Inferior parietal cortex (tissue), 1 donor: Measurements from ENCODE around the gene STAMBP.
A peak's percentile ranks its signal among the peaks of the same experiment; 100 is the strongest.
"Not testable (repeated sequence)": the region's sequence is repeated elsewhere in the genome, so short reads cannot be mapped to it uniquely, and the experiment has no call there.

Experiments
- DNase-seq: peaks from one replicate; pipeline ENCODE4 v3.0.0-alpha.2; 2016; ENCODE audit errors: extremely low spot score

Gene STAMBP

DNA sequence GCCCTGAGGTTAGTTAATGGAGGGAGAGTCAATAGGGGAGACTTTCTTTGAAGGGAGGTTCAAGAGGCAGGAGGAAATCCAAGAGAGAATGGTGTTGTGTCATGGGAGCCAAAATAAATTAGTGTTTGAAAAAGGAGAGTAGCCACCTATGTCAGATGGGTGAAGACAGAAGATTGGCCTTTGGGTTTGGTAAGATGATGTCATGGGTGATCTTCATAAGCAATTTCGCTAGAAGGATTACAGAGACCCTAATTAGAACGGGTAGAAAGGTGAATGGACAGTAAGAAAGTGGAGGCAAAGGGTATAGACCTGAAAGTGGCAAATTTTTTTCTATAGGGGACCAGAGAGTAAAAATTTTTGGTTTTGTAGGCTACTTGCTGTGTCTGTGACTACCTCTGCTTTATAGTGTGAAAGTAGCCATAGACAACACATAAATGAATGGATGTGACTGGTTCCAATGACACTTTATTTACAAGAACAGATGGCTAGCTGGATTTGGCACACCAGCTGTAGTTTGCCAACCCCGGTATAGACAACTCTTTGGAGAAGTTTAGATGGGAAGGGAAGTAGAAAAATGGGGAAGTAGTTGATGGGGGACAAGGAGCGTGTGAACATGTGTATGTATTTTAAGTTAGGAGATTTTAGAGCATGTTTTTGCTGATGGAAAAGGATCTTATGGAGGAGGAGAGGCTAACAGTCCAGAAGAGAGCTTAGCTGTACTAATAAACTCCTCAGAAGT lies 9.3 kb downstream of the STAMBP start:
- peak; percentile 27 for DNase-seq

DNA sequence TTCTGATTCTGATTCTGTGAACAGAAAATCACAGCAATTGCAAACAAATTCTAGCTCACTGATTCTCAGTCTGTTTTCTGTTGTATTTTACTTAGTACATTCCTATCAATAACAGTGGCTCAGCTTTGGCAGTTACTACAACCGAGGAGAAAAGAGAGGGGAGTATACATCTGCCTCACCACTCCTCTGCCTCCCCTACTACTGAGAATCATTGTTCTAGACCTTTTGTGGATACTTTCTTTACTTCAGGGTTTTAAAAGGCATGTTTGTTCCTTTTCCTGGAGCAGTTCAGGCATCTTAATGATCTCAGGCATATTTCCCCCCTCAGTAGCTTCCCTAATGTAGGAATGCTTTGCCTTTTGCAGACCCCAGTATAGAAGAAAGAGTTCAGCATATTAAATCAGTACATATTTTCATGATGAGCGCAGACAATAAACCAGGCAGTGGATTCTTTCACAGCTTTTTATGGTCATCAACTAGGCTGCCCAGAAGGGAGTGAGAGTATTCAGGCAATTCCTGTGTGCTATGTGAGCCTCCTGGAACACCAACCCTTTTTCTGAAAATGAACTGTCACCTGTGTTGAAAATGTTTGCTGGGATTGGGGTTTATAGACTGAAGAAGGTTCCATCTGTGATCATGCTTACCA lies 10.3 kb downstream of the STAMBP start:
- DNase-seq: no peak

DNA sequence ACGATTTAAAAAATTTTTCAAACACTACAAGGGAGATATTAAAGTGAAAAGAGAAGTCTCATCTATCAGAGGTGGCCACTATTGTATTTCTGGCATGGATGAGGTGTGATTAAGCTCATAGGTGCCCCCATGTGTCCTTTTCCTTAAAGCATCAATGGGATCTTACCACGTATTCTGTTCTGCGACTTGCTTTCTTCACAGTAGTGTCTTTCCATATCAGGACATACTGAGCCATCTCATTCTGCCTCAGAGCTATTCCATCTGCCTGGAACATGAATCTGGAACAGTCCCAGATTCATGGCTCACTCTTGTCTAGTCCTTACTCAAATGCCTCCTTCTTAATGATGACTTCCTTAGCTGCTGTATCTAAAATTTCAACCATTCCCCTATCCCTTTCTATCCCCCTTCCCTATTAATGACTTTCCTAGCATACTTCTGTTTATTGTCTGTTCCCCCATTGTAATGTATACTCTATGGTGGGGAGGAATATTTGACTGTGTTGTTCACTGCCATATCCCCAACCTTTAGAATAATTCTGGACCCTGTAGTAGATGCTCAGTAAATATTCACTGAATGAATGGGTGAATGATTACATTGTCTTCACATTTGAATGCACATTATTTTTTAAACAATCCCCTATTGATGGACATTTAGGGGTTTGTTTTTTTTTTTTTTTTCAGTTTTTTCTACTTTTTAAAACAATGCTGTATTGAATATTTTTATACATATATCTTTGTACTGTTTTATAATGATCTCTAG lies 11.1 kb downstream of the STAMBP start:
- DNase-seq: peak; percentile 43

DNA sequence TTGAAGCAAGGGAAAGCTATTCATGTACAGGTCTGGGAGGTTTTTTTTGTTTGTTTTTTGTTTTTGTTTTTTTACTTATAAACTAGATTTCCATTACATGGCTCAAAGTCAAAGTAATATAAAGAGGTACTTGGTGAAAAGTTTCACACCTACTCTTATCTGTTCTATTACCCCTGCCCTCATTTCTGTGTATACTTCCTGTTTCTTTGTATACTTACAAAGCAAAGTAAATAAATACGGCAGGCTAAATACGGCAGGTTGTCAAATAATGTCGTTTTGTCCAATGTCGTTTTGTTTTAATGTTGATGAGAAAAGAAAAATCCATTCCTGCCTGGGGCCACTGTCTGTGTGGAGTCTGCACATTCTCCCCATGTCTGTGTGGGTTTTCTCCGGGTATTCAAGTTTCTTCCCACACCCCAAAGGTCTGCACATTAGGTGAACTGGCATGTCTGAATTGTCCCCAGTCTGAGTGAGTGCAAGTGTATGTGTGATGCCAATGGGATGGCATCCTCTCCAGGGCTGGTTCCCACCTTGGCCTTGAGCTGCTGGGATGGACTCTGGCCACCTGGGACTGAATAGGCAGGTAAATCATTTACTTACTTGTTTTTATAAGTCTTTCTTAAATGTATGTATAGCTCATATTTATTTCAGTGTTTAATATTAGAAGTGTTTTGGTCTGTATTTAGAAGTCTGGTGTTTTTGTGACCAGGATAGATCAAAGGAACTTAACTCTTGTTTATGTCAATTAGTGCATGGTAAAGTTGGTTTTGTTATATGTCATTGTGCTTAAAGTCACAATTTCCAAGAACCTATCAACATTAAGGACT lies 13.4 kb downstream of the STAMBP start:
- no peak for DNase-seq

DNA sequence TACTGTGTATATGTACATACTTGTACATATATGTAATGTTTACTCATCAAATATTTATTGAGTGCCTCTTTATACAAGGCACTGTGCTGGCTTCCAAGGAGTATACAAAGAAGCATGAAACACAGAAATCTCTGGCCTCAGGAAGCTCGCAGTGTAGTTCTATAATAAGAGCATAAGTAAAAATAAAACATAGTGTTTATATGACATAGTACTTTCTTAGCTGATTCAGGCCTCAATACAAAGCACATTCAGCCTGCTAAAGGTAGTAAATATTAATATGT lies 13.9 kb downstream of the STAMBP start:
- no peak for DNase-seq

DNA sequence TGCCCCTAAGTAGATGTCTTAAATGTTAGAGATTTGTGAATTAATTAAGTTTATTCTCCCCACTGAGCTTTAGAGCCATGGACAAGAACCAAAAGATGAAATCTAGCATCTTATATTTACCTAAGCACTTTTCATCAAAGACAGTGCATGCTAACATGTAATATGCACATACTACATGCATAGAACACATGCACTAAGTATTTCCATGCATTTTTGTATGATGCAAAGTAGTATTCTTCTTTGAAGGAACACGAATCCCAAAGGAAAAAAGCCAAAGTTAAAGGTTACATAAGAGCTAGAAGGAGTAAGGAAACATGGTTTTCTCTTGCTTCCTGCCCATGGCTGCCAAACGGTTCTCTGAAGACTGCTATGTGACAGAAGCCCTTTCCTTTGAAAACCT lies 15.3 kb downstream of the STAMBP start:
- DNase-seq: no peak

DNA sequence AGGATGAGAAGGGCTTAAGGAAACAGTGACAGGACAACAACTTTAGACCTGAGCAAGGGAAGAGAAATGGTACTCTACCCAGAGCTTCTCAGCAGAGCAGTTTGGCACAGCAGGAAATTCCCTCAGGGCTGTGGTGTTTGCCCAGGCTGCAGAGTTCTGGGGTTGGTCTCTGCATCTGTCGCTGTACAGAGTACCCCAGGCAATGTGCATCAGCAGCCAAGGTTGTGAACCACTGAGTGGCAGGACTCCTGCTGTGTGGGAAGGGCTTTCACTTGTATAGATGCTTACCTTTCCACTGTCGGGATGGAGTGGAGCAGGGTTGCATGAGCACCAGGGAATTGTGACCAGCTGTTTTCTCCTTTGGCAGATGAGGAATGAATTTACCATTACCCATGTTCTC lies 21.2 kb downstream of the STAMBP start:
- DNase-seq: no peak

DNA sequence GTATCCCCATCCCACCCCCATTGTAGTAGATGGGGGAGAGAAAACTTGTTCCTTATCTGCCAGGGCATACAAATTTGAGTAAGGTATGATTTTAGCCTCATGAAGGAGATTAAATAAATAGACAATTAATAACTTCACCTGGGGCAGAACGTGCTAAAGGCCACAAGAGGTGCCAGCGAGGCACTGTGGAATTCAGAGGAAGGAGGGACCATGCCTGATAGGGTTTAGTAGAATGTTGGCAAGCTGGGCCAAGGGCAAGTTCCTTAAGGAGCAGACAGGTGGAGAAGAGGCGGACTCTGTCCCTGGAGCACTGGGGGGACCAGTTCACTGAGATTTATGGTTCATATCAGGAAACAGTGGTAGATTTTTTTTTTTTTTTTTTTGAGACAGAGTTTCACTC lies 22.5 kb downstream of the STAMBP start:
- no peak for DNase-seq

DNA sequence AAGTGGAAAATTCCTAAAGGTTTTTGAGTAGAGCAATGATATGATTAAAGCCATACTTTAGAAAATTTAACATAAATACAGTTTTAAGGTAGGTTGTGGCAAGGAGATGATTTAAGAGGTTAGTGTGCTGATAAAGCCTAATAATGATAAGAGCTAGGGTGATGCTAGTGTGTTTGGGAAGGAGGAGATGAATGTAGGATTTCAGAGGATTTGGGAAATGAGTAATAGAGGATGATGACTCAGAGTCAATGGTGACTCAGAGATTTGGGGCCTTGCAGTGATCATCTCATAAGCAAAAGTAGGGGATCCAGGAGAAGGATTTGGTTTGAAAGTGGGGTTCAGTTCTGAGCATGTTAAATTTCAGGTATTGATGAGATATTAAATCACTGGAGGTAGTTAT lies 23.3 kb downstream of the STAMBP start:
- DNase-seq: no peak

DNA sequence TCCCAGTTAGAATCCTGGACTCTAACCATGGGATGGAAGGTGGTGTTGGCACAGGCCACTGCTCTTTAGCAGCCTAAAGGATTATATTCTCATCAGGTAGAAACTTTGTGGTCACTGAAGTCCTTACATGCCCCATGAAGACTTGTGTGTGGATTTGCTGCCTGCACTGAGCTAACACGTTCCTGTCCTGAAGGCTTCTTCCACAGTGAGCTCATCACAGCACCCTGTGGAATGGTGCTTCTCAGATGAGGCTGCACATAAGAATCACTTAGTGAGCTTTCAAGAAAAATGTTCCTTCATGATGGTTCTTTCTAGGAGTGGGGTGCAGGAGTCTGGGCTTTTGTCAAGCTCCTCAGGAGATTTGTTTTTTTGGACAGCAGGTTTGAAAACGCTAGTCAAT lies 26.8 kb downstream of the STAMBP start:
- no peak for DNase-seq

DNA sequence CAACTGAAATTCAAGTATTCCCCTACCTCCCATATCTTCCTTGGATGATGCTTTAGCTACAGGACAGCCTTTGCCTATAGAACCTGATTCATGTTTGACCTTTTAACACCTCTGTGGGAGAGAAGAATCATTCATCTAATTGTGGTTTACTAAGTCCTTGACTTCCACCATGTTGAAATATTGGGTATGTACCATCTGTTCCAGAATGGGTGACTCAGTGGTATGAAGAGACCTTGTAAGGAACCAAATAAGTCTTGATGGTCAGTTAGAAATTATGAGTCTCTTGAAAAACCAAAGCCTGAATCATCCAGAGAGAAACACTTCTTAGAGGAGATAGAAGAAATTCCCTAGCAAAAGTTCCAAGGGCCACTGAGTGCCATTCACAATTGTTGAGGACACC lies 27.5 kb downstream of the STAMBP start:
- no peak for DNase-seq

DNA sequence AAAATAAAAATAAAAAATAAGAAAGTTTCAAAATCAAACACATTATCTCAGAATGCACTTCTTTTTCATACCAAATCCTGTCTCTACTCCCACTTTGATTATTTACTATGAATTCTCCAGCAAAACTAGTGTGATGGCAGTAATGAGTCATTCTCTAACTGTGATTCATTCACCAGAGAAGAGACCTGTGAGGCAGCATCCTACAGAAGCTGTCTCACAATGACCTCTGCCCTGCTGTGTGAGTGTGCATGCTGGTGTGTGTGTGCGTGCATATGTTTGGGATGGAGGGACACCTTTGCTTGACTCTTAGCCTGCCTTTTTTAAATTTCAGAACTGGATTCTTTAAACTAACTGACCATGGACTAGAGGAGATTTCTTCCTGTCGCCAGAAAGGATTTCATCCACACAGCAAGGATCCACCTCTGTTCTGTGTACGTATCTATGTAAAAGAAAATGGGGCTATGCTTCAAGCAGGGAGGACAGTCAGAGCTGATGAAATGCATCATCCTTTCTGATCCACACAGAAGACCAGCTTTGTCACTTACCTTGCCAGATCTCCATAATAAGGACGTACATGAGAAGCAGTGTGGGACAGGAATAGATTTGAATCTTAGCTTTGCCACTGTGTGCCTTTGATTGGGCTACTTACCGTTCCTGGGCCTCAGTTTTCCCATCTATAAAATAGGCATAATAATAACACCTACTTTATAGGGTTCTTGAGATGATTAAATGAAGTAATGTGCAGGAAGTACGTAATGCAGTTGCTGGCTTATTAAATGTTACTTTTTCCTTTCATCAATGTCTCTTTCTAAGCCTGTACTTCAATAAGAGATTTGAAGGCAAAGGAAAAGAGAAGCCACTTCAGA lies 31.2 kb downstream of the STAMBP start:
- no peak for DNase-seq

DNA sequence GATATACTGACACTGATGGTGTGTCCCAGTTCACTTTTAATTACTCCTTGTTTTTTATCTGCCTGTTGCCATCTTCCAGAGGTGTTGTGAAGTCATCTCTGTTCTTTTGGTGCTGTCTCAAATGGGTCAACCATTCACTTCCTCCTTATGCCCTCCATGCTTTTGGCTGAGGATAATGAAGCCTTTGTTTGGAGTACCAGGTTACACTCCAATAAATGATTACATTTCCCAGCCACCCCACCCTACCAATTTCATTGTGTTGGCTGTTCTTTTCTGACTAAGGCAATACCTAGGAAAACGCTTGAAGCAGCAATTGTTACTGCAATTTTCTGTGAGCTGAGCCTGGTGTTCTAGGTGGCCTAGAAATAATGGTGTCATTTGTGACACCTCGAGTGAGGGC lies 34.2 kb downstream of the STAMBP start:
- DNase-seq: no peak

DNA sequence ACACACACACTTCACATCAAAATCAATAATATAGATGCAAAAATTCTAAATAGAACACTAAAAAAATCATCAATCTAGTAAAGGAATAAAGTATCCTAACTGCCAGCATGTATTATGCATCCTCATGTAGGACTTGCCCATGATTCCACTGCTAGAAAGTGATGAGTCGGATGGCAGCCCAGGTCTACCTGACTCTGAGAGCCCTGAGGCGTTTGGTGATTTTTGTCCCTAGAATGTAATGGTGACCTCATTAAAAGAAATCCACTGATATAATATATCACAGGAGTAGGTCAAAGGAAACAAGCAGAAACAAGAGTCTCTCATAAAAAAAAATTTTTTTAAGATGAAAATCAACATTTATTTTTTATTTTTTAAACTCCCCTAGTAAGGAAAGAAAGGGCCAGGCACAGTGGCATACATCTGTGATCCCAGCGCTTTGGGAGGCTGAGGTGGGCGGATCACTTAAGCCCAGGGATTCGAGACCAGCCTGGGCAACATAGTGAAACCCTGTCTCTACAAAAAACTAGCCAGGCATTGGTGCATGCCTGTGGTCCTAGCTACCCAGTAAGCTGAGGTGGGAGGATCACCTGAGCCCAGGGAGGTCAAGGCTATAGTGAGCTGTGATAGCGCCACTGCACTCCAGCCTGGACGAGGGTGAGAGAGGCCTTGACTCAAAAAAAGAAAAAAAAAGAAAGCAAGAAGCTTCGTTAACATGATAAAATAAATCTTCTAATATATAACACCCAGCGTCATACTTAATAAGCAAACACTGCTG lies 39.6 kb downstream of the STAMBP start:
- no peak for DNase-seq

DNA sequence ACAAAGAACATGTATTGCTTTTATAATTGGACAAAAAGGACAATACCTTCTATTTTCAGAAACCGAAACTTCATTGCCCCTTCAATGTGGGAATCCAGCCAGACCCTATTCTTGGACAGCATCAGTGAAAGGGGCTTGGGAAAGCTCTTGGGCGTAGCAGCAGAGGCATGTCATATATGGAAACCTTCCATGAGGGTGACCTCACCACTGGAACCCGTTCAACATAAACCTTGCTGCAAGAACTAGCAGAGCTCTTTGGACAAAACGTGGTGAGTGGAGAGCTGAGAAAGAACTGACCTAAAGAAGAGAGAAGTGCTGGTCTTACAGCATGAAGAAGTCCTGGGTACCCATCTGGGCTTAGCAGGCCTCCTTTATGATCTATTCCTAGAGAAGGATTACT lies 41.3 kb downstream of the STAMBP start:
- DNase-seq: peak; percentile 17

DNA sequence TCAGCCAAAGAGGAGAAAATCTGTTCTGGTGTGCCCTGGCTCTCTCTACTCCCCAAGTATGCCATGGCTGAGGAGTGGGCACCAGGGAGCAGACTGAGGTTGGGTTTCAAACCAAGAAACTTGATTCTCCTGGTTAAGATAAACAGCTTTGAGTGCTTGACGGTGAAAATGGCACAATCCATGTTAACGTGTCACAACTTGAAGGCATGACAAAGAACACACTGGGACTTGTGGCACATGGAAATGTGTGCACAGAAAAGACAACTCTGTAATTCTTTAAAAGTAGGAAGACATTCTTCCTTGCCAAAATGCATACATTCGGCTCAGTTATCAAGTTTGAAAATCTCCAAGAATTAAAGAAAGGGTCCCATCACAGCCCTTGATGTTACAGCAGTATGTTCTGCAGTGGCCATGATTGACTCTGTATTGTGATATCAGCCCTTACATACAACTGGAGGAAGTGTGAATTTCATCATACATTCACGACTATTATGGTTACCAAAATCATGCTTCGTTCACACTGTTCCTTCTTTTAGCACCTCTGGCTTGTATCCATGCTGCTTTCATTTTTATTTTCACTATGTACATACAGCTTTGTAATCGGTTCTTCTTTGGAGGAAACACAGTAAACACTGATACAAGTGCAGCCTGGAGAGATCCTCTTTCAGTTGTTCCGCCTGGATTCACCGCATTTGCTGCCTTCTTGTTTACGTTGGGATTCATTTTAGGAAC lies 48.5 kb downstream of the STAMBP start:
- no peak for DNase-seq

DNA sequence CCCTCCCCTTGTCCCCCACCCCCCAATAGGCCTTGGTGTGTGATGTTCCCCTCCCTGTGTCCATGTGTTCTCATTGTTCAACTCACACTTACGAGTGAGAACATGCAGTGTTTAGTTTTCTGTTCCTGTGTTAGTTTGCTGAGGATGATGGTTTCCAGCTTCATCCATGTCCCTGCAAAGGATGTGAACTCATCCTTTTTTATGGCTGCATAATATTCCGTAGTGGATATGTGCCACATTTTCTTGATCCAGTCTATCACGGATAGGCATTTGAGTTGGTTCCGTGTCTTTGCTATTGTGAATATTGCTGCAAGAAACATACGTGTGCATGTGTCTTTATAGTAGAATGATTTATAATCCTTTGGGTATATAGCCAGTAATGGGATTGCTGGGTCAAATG lies 49.2 kb downstream of the STAMBP start:
- not testable (repeated sequence) for DNase-seq

DNA sequence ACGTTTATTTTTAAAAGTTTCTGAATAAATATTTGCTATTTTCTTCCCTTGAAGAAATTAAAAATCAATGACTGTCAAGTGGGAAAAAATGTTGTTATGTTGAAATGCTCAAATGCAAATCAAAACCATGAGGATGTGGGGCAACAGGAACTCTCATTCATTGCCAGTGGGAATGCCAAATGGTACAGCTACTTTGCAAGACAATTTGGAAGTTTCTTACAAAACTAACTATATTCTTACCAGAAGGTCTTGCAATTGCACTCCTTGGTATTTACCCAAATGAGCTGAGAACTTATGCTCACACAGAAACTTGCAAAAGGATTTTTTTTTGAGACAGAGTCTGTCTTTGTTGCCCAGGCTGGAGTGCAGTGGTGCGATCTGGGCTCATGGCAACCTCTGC lies 56.6 kb downstream of the STAMBP start:
- DNase-seq: no peak

DNA sequence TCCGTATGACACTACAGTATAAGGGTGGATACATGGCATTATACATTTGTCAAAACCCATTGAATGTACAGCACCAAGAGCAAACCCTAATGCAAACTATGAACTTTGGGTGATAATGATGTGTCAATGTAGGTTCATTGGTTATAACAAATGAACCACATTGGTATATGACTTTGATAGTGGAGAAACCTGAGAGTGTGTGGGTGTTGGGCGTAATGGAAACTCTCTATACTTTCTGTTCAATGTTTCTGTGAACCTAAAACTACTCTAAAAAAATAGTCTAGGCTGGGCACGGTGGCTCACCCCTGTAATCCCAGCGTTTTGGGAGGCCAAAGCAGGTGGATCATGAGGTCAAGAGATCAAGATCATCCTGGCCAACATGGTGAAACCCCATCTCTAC lies 57.6 kb downstream of the STAMBP start:
- no peak for DNase-seq
